GM18505 (cell line): Measurements from ENCODE around the gene SLC25A25.
A peak's percentile ranks its signal among the peaks of the same experiment; 100 is the strongest.
"Not testable (repeated sequence)": the region's sequence is repeated elsewhere in the genome, so short reads cannot be mapped to it uniquely, and the experiment has no call there.

Experiments
- ATAC-seq: cut with Tn5 transposase; IDR thresholded peaks from one replicate; pipeline ENCODE4 v1.9.1; 2021; ENCODE audit not compliant: unreplicated experiment
- POLR2A ChIP-seq: IDR thresholded peaks from 4 replicates; pipeline ENCODE4 v1.6.1; 2011; ENCODE audit warnings: borderline replicate concordance; ENCODE audit not compliant: insufficient read depth, insufficient read length; ENCODE audit errors: extremely low read depth

The SLC25A25 gene

GRCh38 chr9:128057724-128058409 is 10.2 kb upstream of the SLC25A25 start:
- no peak for TF ChIP-seq POLR2A
- ATAC-seq: no peak

GRCh38 chr9:128059365-128059983 is 8.6 kb upstream of the SLC25A25 start:
- no peak for ATAC-seq
- TF ChIP-seq POLR2A: no peak

GRCh38 chr9:128061275-128061960 is 6.6 kb upstream of the SLC25A25 start:
- no peak for TF ChIP-seq POLR2A
- ATAC-seq: no peak

- no peak for ATAC-seq
- TF ChIP-seq POLR2A: no peak
Observed at GRCh38 chr9:128062279-128062678, 5.8 kb upstream of the SLC25A25 start.

- ATAC-seq: no peak
- no peak for TF ChIP-seq POLR2A
Observed at GRCh38 chr9:128062846-128063831, 4.9 kb upstream of the SLC25A25 start.

GRCh38 chr9:128065907-128066712 is 1.9 kb upstream of the SLC25A25 start:
- no peak for ATAC-seq

GRCh38 chr9:128066713-128067644 is 1.1 kb upstream of the SLC25A25 start, which contains the start of gene NAIF1:
NAIF1 (minus strand) TSS chr9:128067320; CDS start chr9:128067101, 219 bp downstream.
- ATAC-seq: peak; percentile 56
- TF ChIP-seq POLR2A: peak; percentile 25

More at GRCh38 chr9:128065907-128066712, 1.9 kb upstream of the SLC25A25 start:
- TF ChIP-seq POLR2A: no peak

GRCh38 chr9:128068386-128069205 is 564 bp downstream of the SLC25A25 start:
- no peak for TF ChIP-seq POLR2A
- peak; percentile 9 for ATAC-seq

GRCh38 chr9:128070874-128071273 is 2.8 kb downstream of the SLC25A25 start:
- no peak for TF ChIP-seq POLR2A
- ATAC-seq: no peak

GRCh38 chr9:128071475-128071874 is 3.4 kb downstream of the SLC25A25 start:
- ATAC-seq: not testable (repeated sequence)
